Panc1 (cell line): Measurements from ENCODE around the gene ENPP6.

Source experiments
- CTCF ChIP-seq: fragments of 450-650 bp; IDR thresholded peaks from 2 replicates; pipeline ENCODE4 v1.5.1; 2017; ENCODE audit warnings: mild to moderate bottlenecking
- POLR2AphosphoS5 ChIP-seq: IDR thresholded peaks from 2 replicates; pipeline ENCODE4 v1.6.1; 2012; ENCODE audit warnings: mild to moderate bottlenecking, low read depth, low read length, moderate library complexity
- REST ChIP-seq, 2 experiments: IDR thresholded peaks; 2 replicates each; pipeline ENCODE4 v1.6.1; 2011 to 2012; ENCODE audit warnings: low read depth in 2 of 2, control low read depth in 1 of 2, low read length in 1 of 2, mild to moderate bottlenecking in 1 of 2, moderate library complexity in 1 of 2; ENCODE audit not compliant: insufficient read depth in 1 of 2
- SIN3A ChIP-seq: IDR thresholded peaks from 2 replicates; pipeline ENCODE4 v1.6.1; 2012; ENCODE audit warnings: low read depth, mild to moderate bottlenecking, low read length, moderate library complexity, borderline replicate concordance; ENCODE audit not compliant: insufficient read depth
- TCF7L2 ChIP-seq: IDR thresholded peaks from 2 replicates; pipeline ENCODE4 v1.6.1; 2011; ENCODE audit warnings: mild to moderate bottlenecking, low read depth, low read length, inconsistent platforms

DNA sequence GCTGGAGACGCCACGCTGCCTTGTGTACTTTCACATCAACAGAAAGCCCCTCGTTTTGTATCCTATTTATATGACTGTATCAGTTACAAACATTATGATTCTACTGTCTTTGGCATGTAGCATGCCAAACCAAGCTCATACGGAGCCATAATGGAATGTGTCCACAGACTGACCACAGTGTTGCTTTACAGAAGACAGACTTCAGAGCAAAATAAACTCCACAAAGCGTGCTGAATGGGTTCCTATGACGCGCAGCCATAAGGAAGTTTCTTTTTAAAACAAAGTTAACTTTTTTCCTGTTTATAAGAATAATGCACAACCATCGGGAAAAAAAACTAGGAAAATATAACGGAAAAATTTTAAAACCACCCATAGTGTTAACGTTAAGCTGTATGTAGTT is 176.5 kb downstream of the ENPP6 start:
- TF ChIP-seq CTCF (no peak), POLR2AphosphoS5 (no peak), REST (IDR thresholded peaks at IDR 0.05; ENCODE audit: insufficient read depth in 1 of 2, low read depth in 2 of 2, low read length in 1 of 2) (no peak), SIN3A (no peak), TCF7L2 (no peak)
